HG03159 (cell line): ENCODE results near the gene NPNT.
"Not testable (repeated sequence)": the region's sequence is repeated elsewhere in the genome, so short reads cannot be mapped to it uniquely, and the experiment has no call there.

Experiments used
- ATAC-seq: cut with Tn5 transposase; IDR thresholded peaks from one replicate; pipeline ENCODE4 v1.9.1; 2021; ENCODE audit warnings: mild to moderate bottlenecking, moderate library complexity; ENCODE audit not compliant: unreplicated experiment

Gene NPNT

GRCh38 chr4:105894660-105895582, at the start of gene NPNT:
Gene NPNT, plus strand, starts transcription at chr4:105895471. Its CDS starts 182 bp downstream, at chr4:105895653.
- ATAC-seq: peak; percentile 29

- ATAC-seq: no peak
These were observed 49.7 kb upstream of the NPNT start for GRCh38 chr4:105845559-105845958.

GRCh38 chr4:105848359-105848758, 46.9 kb upstream of the NPNT start:
- ATAC-seq: not testable (repeated sequence)

- no peak for ATAC-seq
These were observed 44.1 kb upstream of the NPNT start for GRCh38 chr4:105851196-105851595.

GRCh38 chr4:105852230-105852629, 43.0 kb upstream of the NPNT start:
- not testable (repeated sequence) for ATAC-seq

- no peak for ATAC-seq
These were observed 36.7 kb upstream of the NPNT start for GRCh38 chr4:105858466-105859040.

- no peak for ATAC-seq
These were observed 36.0 kb upstream of the NPNT start for GRCh38 chr4:105859233-105859632.

GRCh38 chr4:105870963-105871362, 24.3 kb upstream of the NPNT start:
- no peak for ATAC-seq

GRCh38 chr4:105871997-105872396, 23.3 kb upstream of the NPNT start:
- ATAC-seq: no peak

GRCh38 chr4:105875233-105875632, 20.0 kb upstream of the NPNT start:
- ATAC-seq: no peak

GRCh38 chr4:105878668-105879067, 16.6 kb upstream of the NPNT start:
- no peak for ATAC-seq

- ATAC-seq: no peak
These were observed 7.8 kb upstream of the NPNT start for GRCh38 chr4:105887508-105887907.

GRCh38 chr4:105895583-105896460, 551 bp downstream of the NPNT start:
- peak; percentile 42 for ATAC-seq

- peak; percentile 28 for ATAC-seq
These were observed 1.2 kb downstream of the NPNT start for GRCh38 chr4:105896461-105896942.

- no peak for ATAC-seq
These were observed 1.9 kb downstream of the NPNT start for GRCh38 chr4:105896984-105897775.

GRCh38 chr4:105900541-105900940, 5.3 kb downstream of the NPNT start:
- ATAC-seq: no peak

- no peak for ATAC-seq
These were observed 7.4 kb downstream of the NPNT start for GRCh38 chr4:105902550-105903262.

- ATAC-seq: no peak
These were observed 14.6 kb downstream of the NPNT start for GRCh38 chr4:105909787-105910281.

GRCh38 chr4:105911426-105911825, 16.2 kb downstream of the NPNT start:
- ATAC-seq: no peak
